Measurements from ENCODE around the gene MMEL1.
A peak's percentile ranks its signal among the peaks of the same experiment; 100 is the strongest.

MMEL1 gene

GRCh38 chr1:2604844-2605508, 27.8 kb downstream of the MMEL1 start:
- DNase-seq, result no peak

- DNase-seq, result no peak
Observed at GRCh38 chr1:2604156-2604843, 28.5 kb downstream of the MMEL1 start.

DNA sequence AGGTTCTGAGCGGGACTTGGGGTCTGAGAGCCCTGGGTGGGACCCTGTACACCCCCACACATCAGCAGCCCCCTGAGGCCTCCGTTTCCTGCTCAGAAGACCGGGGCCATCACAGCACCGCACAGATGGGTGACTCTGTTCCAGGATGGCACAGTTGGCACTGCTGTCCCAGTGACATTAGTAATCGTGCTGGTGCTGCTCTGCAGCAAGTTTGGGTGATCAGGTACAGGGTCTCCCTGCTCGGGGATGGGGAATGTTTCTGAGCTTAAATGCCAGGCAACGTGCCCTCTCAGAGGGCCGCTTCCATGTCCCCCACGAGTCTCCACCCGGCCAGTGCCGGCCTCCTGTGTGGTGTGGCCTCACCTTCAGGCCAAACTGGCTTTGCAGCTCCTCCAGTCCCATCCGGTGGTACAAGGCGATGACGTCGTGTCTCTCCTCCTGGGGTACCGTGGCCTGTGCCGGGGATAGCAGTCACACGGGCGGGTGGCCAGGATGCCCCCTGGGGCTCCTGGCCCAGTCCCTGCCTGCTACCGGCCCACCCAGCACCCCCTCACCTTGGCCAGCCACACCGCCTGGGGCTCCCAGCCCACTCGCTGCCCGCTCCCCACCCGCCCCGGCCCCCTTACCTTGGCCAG, 29.2 kb downstream of the MMEL1 start:
- DNase-seq, result no peak

- no peak for DNase-seq
Observed at GRCh38 chr1:2602866-2603520, 29.8 kb downstream of the MMEL1 start.

DNA sequence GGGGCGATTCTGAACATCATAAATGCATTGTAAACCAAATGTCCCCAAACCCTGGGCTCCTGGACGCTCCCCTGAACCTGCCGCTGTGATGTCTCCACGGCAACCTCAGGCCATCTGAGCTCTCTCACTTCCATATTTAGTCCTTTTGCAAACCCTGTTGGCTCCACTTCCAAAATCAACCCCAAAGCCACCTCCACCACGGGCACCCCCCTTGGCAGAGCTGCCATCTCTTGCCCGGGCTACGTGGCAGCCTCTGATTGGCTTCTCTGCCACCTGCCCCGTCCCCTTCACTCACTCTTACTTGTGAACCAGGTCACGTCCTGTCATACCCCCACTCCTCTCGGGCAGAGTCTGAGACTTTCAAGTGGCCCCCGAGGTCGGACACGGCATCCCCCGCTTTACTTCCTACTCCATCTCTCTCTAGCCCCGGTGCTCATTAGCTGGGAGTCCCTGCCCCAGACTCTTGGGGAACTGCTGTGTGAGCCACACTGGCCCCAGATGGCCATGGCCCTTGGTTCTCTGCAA, 30.4 kb downstream of the MMEL1 start:
- DNase-seq, result no peak

- no peak for DNase-seq
Observed at GRCh38 chr1:2601721-2602303, 31.0 kb downstream of the MMEL1 start.

DNA sequence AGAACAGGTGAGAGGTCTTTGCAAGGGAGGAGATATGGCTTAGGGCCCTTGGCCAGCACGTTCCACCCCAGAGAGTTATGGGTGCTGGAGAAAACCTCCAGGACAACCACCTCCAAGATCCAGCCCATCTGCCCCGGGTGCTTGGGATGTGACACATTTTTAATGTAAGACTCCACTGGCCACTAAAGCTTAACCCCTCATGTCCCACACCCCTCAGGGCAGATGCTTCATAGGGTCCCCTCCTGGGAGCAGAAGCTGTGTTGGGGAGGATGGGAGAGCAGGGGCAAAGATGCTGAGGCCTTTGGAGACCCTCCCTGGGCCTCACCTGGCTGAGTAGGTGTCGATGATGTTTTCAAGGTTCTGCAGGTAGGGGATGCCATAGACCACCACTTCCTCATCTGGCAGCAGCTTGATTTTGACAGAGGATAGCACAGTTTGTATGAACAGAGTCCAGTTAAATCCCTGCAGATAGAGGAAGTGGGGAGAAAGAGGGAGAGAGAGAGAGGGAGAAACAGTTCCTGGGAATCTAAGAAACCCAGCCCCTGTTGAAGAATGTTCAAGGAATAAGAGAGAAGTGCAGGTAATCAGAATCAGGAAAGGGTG, 34.4 kb downstream of the MMEL1 start:
- no peak for DNase-seq

GRCh38 chr1:2597441-2598328, 35.1 kb downstream of the MMEL1 start:
- no peak for DNase-seq

GRCh38 chr1:2596530-2597333, 36.1 kb downstream of the MMEL1 start:
- peak in 1 of 2 experiments; percentile 61 for DNase-seq

- DNase-seq, result no peak
Observed at GRCh38 chr1:2595812-2596529, 36.8 kb downstream of the MMEL1 start.

DNA sequence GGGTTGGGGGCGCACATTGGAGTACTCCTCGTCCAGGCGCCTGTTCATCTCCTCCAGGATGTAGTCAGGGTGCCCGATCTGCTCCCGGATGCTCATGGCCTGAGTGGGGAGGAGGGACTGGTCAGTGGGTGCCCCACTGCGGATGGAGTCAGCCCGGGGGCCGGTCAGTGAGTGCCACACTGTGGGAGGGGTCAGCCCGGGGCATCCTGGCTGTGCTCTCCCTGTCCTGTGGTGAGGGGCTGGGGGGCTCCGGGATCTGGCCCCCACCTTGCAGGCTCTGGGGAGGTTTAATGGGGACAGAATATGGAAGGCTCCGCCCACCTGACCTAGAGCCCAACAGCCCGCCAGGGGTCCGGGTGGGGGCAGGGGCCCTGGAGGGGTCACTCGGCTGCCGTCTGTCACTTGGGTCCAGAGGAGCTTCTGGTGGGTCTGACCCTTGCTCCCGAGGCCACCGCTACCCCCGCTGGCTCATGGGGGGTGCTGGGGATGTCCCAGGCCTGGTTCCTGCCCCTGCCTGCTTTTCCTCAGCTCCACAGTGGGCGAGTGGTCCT, 37.5 kb downstream of the MMEL1 start:
- DNase-seq, result no peak

GRCh38 chr1:2594641-2595131, 38.1 kb downstream of the MMEL1 start:
- no peak for DNase-seq

DNA sequence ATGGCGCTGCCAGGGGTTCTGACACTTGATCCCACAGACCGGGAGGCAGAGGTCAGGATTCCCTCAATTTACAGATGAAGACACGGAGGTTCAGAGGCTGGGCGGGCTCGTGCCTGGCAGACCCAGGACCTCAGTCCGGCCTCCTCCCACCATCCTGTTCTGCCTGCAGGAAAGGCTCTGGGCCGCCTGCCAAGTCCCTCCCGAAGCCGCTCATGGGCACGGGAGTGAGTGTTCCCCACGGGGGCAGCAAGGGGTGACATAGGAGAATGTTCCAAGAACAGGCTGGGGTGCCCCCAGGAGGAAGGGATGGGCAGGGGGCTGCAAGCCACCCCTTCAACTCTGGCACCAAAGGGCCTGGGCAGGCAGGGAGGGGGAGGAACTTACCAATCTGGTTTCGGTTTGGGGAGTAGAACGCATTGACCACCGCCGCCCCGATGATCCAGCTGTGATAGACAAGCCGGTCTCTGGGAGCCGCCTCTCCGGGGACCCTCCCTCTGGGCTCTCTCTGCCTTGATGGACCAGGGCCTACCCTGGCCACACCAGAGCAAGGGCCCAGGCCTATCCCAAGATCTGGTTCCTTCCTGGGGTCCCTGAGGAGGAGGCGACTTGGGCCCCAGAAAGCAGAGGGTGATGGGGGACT, 38.7 kb downstream of the MMEL1 start:
- no peak for DNase-seq

- no peak for DNase-seq
Observed at GRCh38 chr1:2593251-2593878, 39.5 kb downstream of the MMEL1 start.

DNA sequence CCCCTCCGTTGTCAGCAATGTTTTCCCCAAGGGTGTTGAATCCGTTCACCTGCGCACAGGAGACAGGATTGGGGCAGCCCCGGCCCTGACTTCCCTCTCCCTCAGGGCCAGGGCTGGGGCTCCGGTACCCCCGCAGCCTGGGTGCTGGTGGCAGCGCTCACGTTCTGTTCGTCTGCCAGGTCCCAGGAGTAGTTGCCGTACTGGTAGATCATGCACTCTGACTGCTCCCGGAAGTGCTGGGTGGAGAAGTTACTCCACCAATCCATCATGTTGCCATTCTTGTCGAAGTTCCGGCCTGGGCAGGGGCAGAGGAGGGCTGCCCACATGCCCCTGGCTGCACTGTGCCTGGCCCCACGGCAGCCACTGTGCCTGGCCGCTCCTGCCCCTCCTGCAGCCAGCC, 40.1 kb downstream of the MMEL1 start:
- DNase-seq, result no peak

GRCh38 chr1:2591581-2592261, 41.1 kb downstream of the MMEL1 start:
- DNase-seq, result no peak

- no peak for DNase-seq
Observed at GRCh38 chr1:2591233-2591580, 41.6 kb downstream of the MMEL1 start.

All from NCI-H524 (cell line).